GM19351 (cell line): ENCODE results near the gene RPL13.

ENCODE experiments used
- ATAC-seq: cut with Tn5 transposase; IDR thresholded peaks from one replicate; pipeline ENCODE4 v1.9.1; 2021; ENCODE audit warnings: mild to moderate bottlenecking, moderate library complexity; ENCODE audit not compliant: unreplicated experiment

RPL13 gene

GRCh38 chr16:89596061-89596689, 35.7 kb downstream of the RPL13 start:
- no peak for ATAC-seq

GRCh38 chr16:89596957-89597649, 36.6 kb downstream of the RPL13 start:
- no peak for ATAC-seq

GRCh38 chr16:89598199-89598598, 37.7 kb downstream of the RPL13 start:
- ATAC-seq: no peak

- no peak for ATAC-seq
Observed at GRCh38 chr16:89599451-89599858, 39.0 kb downstream of the RPL13 start.

- no peak for ATAC-seq
Observed at GRCh38 chr16:89599902-89600301, 39.4 kb downstream of the RPL13 start.

GRCh38 chr16:89600427-89600826, 39.9 kb downstream of the RPL13 start:
- ATAC-seq: no peak

GRCh38 chr16:89600956-89601355, 40.5 kb downstream of the RPL13 start:
- no peak for ATAC-seq

GRCh38 chr16:89601906-89602272, 41.4 kb downstream of the RPL13 start:
- ATAC-seq: no peak

GRCh38 chr16:89602273-89602951, 41.9 kb downstream of the RPL13 start:
- ATAC-seq: no peak

GRCh38 chr16:89602952-89603590, 42.6 kb downstream of the RPL13 start:
- ATAC-seq: no peak

- ATAC-seq: no peak
Observed at GRCh38 chr16:89604764-89605163, 44.3 kb downstream of the RPL13 start.

GRCh38 chr16:89605186-89605970, 44.9 kb downstream of the RPL13 start:
- ATAC-seq: no peak

GRCh38 chr16:89606006-89606405, 45.5 kb downstream of the RPL13 start:
- no peak for ATAC-seq

- ATAC-seq: no peak
Observed at GRCh38 chr16:89607453-89607852, 47.0 kb downstream of the RPL13 start.

- no peak for ATAC-seq
Observed at GRCh38 chr16:89607937-89608740, 47.7 kb downstream of the RPL13 start.

- ATAC-seq: no peak
Observed at GRCh38 chr16:89610108-89610453, 49.6 kb downstream of the RPL13 start.

GRCh38 chr16:89612415-89613166, 52.1 kb downstream of the RPL13 start:
- ATAC-seq: no peak

- no peak for ATAC-seq
Observed at GRCh38 chr16:89613231-89613953, 52.9 kb downstream of the RPL13 start, which contains the start of gene DPEP1. Gene DPEP1, plus strand, starts transcription at chr16:89613642. Its CDS starts 16,769 bp downstream, at chr16:89630411.
